Neural cell (in vitro differentiated cells): Measurements from ENCODE around the gene CCP110.

ENCODE experiments used
- CTCF ChIP-seq: fragments of 450-650 bp; IDR thresholded peaks from 2 replicates; pipeline ENCODE4 v1.5.1; 2014; ENCODE audit warnings: antibody characterized with exemption, mild to moderate bottlenecking, moderate library complexity; ENCODE audit not compliant: poor library complexity, severe bottlenecking
- EZH2 ChIP-seq: fragments of 200-600, 300-800 bp; shearing (Covaris generic), sonication (generic); IDR thresholded peaks from 2 replicates; pipeline ENCODE4 v1.6.1; 2014; ENCODE audit warnings: antibody characterized with exemption, low read length, borderline replicate concordance, mild to moderate bottlenecking; ENCODE audit not compliant: insufficient read depth, poor library complexity, severe bottlenecking
- POLR2AphosphoS5 ChIP-seq: IDR thresholded peaks from 2 replicates; pipeline ENCODE4 v1.6.1; 2012
- TF ChIP-seq, protein P1 (sequence below): IDR thresholded peaks from 2 replicates; pipeline ENCODE4 v1.6.1; 2012; ENCODE audit warnings: borderline replicate concordance

DNA sequence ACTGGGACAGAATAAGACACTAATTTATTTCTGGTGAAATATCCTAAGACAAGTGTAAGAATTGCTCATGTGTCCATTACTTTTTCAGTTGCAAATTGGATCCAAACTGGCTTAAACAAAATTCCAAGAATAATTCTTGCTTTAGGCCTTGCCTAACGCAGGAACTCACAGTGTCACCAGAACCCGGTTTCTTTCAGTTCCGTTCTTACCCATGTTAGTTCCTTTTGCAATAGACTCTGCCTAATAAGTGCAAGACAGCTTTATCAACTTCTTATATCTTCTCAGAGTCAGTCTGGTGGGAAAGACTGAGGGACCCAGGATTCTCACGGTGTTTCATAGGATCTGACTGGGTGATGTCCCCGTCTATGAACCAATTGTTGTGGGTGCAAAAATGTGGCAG lies 26.6 kb upstream of the CCP110 start:
- TF ChIP-seq CTCF (no peak), POLR2AphosphoS5 (no peak), EZH2 (no peak)
- TF ChIP-seq, protein P1, sequence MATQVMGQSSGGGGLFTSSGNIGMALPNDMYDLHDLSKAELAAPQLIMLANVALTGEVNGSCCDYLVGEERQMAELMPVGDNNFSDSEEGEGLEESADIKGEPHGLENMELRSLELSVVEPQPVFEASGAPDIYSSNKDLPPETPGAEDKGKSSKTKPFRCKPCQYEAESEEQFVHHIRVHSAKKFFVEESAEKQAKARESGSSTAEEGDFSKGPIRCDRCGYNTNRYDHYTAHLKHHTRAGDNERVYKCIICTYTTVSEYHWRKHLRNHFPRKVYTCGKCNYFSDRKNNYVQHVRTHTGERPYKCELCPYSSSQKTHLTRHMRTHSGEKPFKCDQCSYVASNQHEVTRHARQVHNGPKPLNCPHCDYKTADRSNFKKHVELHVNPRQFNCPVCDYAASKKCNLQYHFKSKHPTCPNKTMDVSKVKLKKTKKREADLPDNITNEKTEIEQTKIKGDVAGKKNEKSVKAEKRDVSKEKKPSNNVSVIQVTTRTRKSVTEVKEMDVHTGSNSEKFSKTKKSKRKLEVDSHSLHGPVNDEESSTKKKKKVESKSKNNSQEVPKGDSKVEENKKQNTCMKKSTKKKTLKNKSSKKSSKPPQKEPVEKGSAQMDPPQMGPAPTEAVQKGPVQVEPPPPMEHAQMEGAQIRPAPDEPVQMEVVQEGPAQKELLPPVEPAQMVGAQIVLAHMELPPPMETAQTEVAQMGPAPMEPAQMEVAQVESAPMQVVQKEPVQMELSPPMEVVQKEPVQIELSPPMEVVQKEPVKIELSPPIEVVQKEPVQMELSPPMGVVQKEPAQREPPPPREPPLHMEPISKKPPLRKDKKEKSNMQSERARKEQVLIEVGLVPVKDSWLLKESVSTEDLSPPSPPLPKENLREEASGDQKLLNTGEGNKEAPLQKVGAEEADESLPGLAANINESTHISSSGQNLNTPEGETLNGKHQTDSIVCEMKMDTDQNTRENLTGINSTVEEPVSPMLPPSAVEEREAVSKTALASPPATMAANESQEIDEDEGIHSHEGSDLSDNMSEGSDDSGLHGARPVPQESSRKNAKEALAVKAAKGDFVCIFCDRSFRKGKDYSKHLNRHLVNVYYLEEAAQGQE, result no peak
